GM23248 (cell line): ENCODE data around the gene GEMIN7.

ENCODE experiments used
- EZH2 ChIP-seq: fragments of 200-600 bp; sonication (generic); IDR thresholded peaks from 2 replicates; pipeline ENCODE4 v1.6.1; 2018; ENCODE audit warnings: antibody characterized with exemption, mild to moderate bottlenecking; ENCODE audit not compliant: insufficient read depth, poor library complexity, severe bottlenecking
- EZH2phosphoT487 ChIP-seq: fragments of 200-600 bp; sonication (generic); IDR thresholded peaks from 2 replicates; pipeline ENCODE4 v1.6.1; 2018; ENCODE audit warnings: antibody characterized with exemption, moderate library complexity, mild to moderate bottlenecking, low read depth; ENCODE audit not compliant: insufficient read depth

GRCh38 chr19:45071969-45072790, 6.9 kb upstream of the GEMIN7 start:
- TF ChIP-seq EZH2, result no peak
- TF ChIP-seq EZH2phosphoT487, result no peak
